PC-9 (cell line): Measurements from ENCODE around the gene ARMC9. TPM values are rescaled to one million over a fixed set of nuclear protein-coding genes. Genes with fewer than 3 reads are reported as not detected.

ENCODE experiments used
- BruUV-seq: library from RNA; stranded (reverse); fragments of 400-500 nt; replicated peaks from 2 replicates; lab custom pipeline; 2021; lab: Mats Ljungman, UMichigan
- CTCF ChIA-PET: fragments of 300-600 bp; sonication (Branson Sonifier 250); formaldehyde crosslinking; loops from one replicate; lab custom pipeline; 2022; ENCODE audit warnings: antibody characterized with exemption; lab: Charles Lee
- POLR2A ChIA-PET: fragments of 300-600 bp; sonication (Branson Sonifier 250); formaldehyde crosslinking; loops from one replicate; lab custom pipeline; 2022; ENCODE audit warnings: antibody characterized with exemption; ENCODE audit not compliant: unreplicated experiment; lab: Charles Lee
- DNase-seq, 2 experiments: peaks; one replicate each; pipeline versions ENCODE4 v3.0.0 to v3.0.0-alpha.2; 2015 to 2022; ENCODE audit warnings: mixed read lengths in 1 of 2
- H2AFZ ChIP-seq: fragments of 200-600 bp; sonication (generic); 2 replicates; pipeline ENCODE4 v1.8.1; 2017; ENCODE audit warnings: antibody characterized with exemption
- H3F3A ChIP-seq: fragments of 200-600 bp; sonication (generic); 2 replicates; pipeline ENCODE4 v1.8.1; 2017; ENCODE audit warnings: antibody characterized with exemption, mild to moderate bottlenecking, low read depth; ENCODE audit not compliant: insufficient read depth
- H3K27ac ChIP-seq: fragments of 200-600 bp; sonication (generic); 2 replicates; pipeline ENCODE4 v1.6.1; 2016; ENCODE audit warnings: mixed run types
- H3K27me3 ChIP-seq: fragments of 200-600 bp; sonication (generic); 2 replicates; pipeline ENCODE4 v1.6.1; 2016; ENCODE audit warnings: low read depth, mixed run types; ENCODE audit not compliant: insufficient read depth
- H3K36me3 ChIP-seq: fragments of 200-600 bp; sonication (generic); 2 replicates; pipeline ENCODE4 v1.6.1; 2016; ENCODE audit warnings: low read depth, mixed run types
- H3K4me1 ChIP-seq: fragments of 200-600 bp; sonication (generic); replicated peaks from 2 replicates; pipeline ENCODE4 v1.6.1; 2016; ENCODE audit warnings: mixed run types; ENCODE audit not compliant: insufficient read depth
- H3K4me2 ChIP-seq: fragments of 200-600 bp; sonication (generic); 2 replicates; pipeline ENCODE4 v1.6.1; 2017; ENCODE audit warnings: mixed run types
- H3K4me3 ChIP-seq: fragments of 200-600 bp; sonication (generic); 2 replicates; pipeline ENCODE4 v1.6.1; 2016; ENCODE audit warnings: mixed run types
- H3K79me2 ChIP-seq: fragments of 200-600 bp; sonication (generic); 2 replicates; pipeline ENCODE4 v1.6.1; 2017; ENCODE audit warnings: low read depth, mixed run types
- H3K9me2 ChIP-seq: fragments of 200-600 bp; sonication (generic); 2 replicates; pipeline ENCODE4 v1.8.1; 2017; ENCODE audit warnings: mild to moderate bottlenecking; ENCODE audit not compliant: insufficient read depth
- H3K9me3 ChIP-seq: fragments of 200-600 bp; sonication (generic); 2 replicates; pipeline ENCODE4 v1.8.1; 2016; ENCODE audit warnings: low read depth; ENCODE audit not compliant: insufficient read depth
- H4K20me1 ChIP-seq: fragments of 200-600 bp; sonication (generic); 2 replicates; pipeline ENCODE4 v1.8.1; 2017; ENCODE audit not compliant: insufficient read depth
- EZH2 ChIP-seq: fragments of 200-600 bp; sonication (generic); IDR thresholded peaks from 2 replicates; pipeline ENCODE4 v1.8.0; 2017; ENCODE audit warnings: antibody characterized with exemption, low read depth
- intact Hi-C: fragments of 100-400 bp; cut with micrococcal nuclease; formaldehyde crosslinking; loops from one replicate; pipeline ENCODE4 v1.10.0; 2022; ENCODE audit not compliant: unreplicated experiment
- total RNA-seq: library from RNA; stranded (reverse); gene quantifications from 2 replicates; pipeline ENCODE4 v1.2.3, GENCODE V29; 2021
- TF ChIP-seq, protein P1 (sequence below): fragments of 200-600 bp; sonication (generic); conservative IDR thresholded peaks from 2 replicates; pipeline ENCODE4 v1.6.1; 2017; ENCODE audit warnings: mixed run types, antibody characterized with exemption, mild to moderate bottlenecking, moderate library complexity

Gene ARMC9
- total RNA-seq, 1 experiment from 2014 or later = 23.4 TPM

GRCh38 chr2:231280846-231281245 lies 82.4 kb downstream of the ARMC9 start:
- Histone ChIP-seq H3K79me2 (no peaks in the 10 kb centered on the region), H4K20me1 (no peaks in the 10 kb centered on the region), H3K4me2 (no peak overlapping the region), H3K9me3 (no peaks in the 10 kb centered on the region), H3K9me2 (no peaks in the 10 kb centered on the region), H3K4me1 (no peaks in the 10 kb centered on the region), H3F3A (no peaks in the 10 kb centered on the region), H3K36me3 (no peaks in the 10 kb centered on the region), H3K4me3 (no peak overlapping the region), H2AFZ (no peak overlapping the region), H3K27ac (no peak overlapping the region), H3K27me3 (no peaks in the 10 kb centered on the region)
- no peak for DNase-seq
- TF ChIP-seq EZH2 = no peak
- TF ChIP-seq, protein P1, sequence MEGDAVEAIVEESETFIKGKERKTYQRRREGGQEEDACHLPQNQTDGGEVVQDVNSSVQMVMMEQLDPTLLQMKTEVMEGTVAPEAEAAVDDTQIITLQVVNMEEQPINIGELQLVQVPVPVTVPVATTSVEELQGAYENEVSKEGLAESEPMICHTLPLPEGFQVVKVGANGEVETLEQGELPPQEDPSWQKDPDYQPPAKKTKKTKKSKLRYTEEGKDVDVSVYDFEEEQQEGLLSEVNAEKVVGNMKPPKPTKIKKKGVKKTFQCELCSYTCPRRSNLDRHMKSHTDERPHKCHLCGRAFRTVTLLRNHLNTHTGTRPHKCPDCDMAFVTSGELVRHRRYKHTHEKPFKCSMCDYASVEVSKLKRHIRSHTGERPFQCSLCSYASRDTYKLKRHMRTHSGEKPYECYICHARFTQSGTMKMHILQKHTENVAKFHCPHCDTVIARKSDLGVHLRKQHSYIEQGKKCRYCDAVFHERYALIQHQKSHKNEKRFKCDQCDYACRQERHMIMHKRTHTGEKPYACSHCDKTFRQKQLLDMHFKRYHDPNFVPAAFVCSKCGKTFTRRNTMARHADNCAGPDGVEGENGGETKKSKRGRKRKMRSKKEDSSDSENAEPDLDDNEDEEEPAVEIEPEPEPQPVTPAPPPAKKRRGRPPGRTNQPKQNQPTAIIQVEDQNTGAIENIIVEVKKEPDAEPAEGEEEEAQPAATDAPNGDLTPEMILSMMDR = no peak
- ChIA-PET CTCF (no interaction called here), POLR2A (no interaction called here)
- intact Hi-C loops = no loop called here
- BruUV-seq = no TSS peak

GRCh38 chr2:231284296-231284695 lies 85.9 kb downstream of the ARMC9 start:
- H3K79me2 ChIP-seq = no peaks in the 10 kb centered on the region
- intact Hi-C loops = no loop called here
- H3K36me3 ChIP-seq = no peaks in the 10 kb centered on the region
- no peaks in the 10 kb centered on the region for H4K20me1 ChIP-seq
- H3K27ac ChIP-seq = no peak overlapping the region
- TF ChIP-seq, protein P1 = no peak
- TF ChIP-seq EZH2 = no peak
- ChIA-PET POLR2A (no interaction called here), CTCF (no interaction called here)
- H3K27me3 ChIP-seq = no peaks in the 10 kb centered on the region
- no TSS peak for BruUV-seq
- H2AFZ ChIP-seq = no peak overlapping the region
- no peaks in the 10 kb centered on the region for H3K4me1 ChIP-seq
- H3K4me2 ChIP-seq = no peak overlapping the region
- H3F3A ChIP-seq = no peaks in the 10 kb centered on the region
- H3K4me3 ChIP-seq = no peak overlapping the region
- no peaks in the 10 kb centered on the region for H3K9me2 ChIP-seq
- no peaks in the 10 kb centered on the region for H3K9me3 ChIP-seq
- DNase-seq = no peak

DNA sequence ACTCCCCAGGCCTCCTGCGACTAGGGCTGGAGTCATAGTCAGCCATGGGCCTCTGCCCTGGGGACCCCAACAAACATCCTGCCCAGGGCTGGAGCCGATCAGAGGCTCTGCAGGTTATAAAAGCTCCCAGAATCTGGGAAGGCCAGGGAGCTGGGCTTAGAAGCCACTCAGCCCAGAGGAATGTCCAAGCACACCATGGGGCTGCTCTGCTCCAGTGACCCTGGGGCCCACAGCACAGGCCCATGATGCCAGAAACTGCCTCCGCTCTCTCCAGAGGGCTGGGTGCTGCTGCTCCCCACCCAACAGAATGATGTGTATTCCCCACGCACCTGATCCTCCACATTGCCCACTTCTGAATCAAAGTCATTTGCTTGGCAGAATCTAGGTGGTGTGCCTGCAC lies 88.5 kb downstream of the ARMC9 start:
- no peaks in the 10 kb centered on the region for H3K79me2 ChIP-seq
- no peak overlapping the region for H2AFZ ChIP-seq
- no peaks in the 10 kb centered on the region for H3K9me2 ChIP-seq
- no peaks in the 10 kb centered on the region for H3K9me3 ChIP-seq
- no peaks in the 10 kb centered on the region for H3K36me3 ChIP-seq
- H3K4me2 ChIP-seq = no peak overlapping the region
- no peaks in the 10 kb centered on the region for H3F3A ChIP-seq
- ChIA-PET CTCF (no interaction called here), POLR2A (no interaction called here)
- no peaks in the 10 kb centered on the region for H4K20me1 ChIP-seq
- no peaks in the 10 kb centered on the region for H3K4me1 ChIP-seq
- no peak overlapping the region for H3K27ac ChIP-seq
- BruUV-seq = no TSS peak
- no peak for DNase-seq
- H3K27me3 ChIP-seq = no peaks in the 10 kb centered on the region
- intact Hi-C loops = no loop called here
- no peak overlapping the region for H3K4me3 ChIP-seq
- TF ChIP-seq EZH2 = no peak

DNA sequence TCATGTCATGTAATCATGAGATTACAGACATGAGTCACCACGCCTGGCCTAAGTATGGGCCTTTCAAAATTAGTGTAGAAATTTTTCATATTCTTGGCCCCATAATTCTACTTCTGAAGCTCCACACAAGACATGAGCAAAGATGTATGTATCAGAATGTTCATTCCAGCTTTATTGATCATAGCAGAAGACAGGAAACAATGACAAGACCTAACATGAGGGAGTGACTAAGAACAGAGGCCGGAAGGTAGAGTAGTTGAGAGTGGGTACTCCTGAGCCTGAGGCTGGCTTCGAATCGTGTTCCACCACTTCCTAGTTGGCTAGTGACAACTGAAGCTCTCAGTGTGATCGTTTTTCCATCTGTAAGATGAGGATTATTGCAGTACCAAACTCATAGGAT lies 89.3 kb downstream of the ARMC9 start:
- POLR2A ChIA-PET = no interaction called here
- Histone ChIP-seq H3K27me3 (no peaks in the 10 kb centered on the region), H3K4me2 (no peak overlapping the region), H3K79me2 (no peaks in the 10 kb centered on the region), H4K20me1 (no peaks in the 10 kb centered on the region), H3K27ac (no peak overlapping the region), H3F3A (no peaks in the 10 kb centered on the region), H2AFZ (no peak overlapping the region), H3K4me3 (no peak overlapping the region), H3K4me1 (no peaks in the 10 kb centered on the region), H3K9me3 (no peaks in the 10 kb centered on the region), H3K36me3 (no peaks in the 10 kb centered on the region), H3K9me2 (no peaks in the 10 kb centered on the region)
- TF ChIP-seq, protein P1 = no peak
- no peak for TF ChIP-seq EZH2
- BruUV-seq = no TSS peak
- DNase-seq = no peak
- intact Hi-C loops = no loop called here
- CTCF ChIA-PET = no interaction called here
